Keratinocyte (primary cell): ENCODE data around the gene NRP1. TPM values are rescaled to one million over a fixed set of nuclear protein-coding genes. Genes with fewer than 3 reads are reported as not detected.
"Not testable (repeated sequence)": the region's sequence is repeated elsewhere in the genome, so short reads cannot be mapped to it uniquely, and the experiment has no call there.

Source experiments
- DNase-seq: peaks from one replicate; pipeline ENCODE4 v3.0.0-alpha.2; 2011; ENCODE audit warnings: low read depth, missing footprints, low spot score
- FAIRE-seq: peaks from 2 replicates; lab custom pipeline; 2011; peaks lifted over from hg19 to GRCh38; lab: Jason Lieb, UNC
- H2AFZ ChIP-seq: 2 replicates; pipeline ENCODE4 v1.6.0; 2012; ENCODE audit warnings: low read length, control low read depth, inconsistent platforms; ENCODE audit not compliant: control insufficient read depth
- H3K27ac ChIP-seq: 2 replicates; pipeline ENCODE4 v1.5.1; 2011; ENCODE audit warnings: low read length; ENCODE audit not compliant: control insufficient read depth, insufficient read depth
- H3K27me3 ChIP-seq: 3 replicates; pipeline ENCODE4 v1.6.0; 2011; ENCODE audit warnings: low read length; ENCODE audit not compliant: control insufficient read depth, insufficient read depth; ENCODE audit errors: extremely low read depth
- H3K36me3 ChIP-seq, 2 experiments: 2 replicates in 1 of 2; 3 replicates in 1 of 2; pipeline ENCODE4 v1.5.1; 2011; ENCODE audit warnings: low read length in 2 of 2, mild to moderate bottlenecking in 1 of 2; ENCODE audit not compliant: control insufficient read depth in 2 of 2, insufficient read depth in 2 of 2; ENCODE audit errors: extremely low read depth in 1 of 2
- H3K4me1 ChIP-seq: 3 replicates; pipeline ENCODE4 v1.5.1; 2011; ENCODE audit warnings: low read length; ENCODE audit not compliant: control insufficient read depth, insufficient read depth; ENCODE audit errors: extremely low read depth
- H3K4me2 ChIP-seq: 3 replicates; pipeline ENCODE4 v1.6.0; 2011; ENCODE audit warnings: low read depth, low read length; ENCODE audit not compliant: control insufficient read depth, insufficient read depth; ENCODE audit errors: extremely low read depth
- H3K4me3 ChIP-seq, 3 experiments: fragments of 200-600 bp in 1 of 3; sonication (generic) in 1 of 3; 2 replicates in 2 of 3; 3 replicates in 1 of 3; pipeline ENCODE4 v1.5.1; 2011 to 2016; ENCODE audit warnings: low read length in 3 of 3, mild to moderate bottlenecking in 3 of 3, control low read depth in 2 of 3, inconsistent platforms in 1 of 3, low read depth in 1 of 3, mixed read lengths in 1 of 3, mixed run types in 1 of 3, moderate library complexity in 1 of 3; ENCODE audit not compliant: control insufficient read depth in 2 of 3, insufficient read depth in 2 of 3; ENCODE audit errors: extremely low read depth in 1 of 3
- H3K79me2 ChIP-seq: 2 replicates; pipeline ENCODE4 v1.6.0; 2012; ENCODE audit warnings: low read length; ENCODE audit not compliant: control insufficient read depth, insufficient read depth
- H3K9ac ChIP-seq: 3 replicates; pipeline ENCODE4 v1.6.0; 2011; ENCODE audit warnings: low read length; ENCODE audit not compliant: control insufficient read depth, insufficient read depth; ENCODE audit errors: extremely low read depth
- H3K9me1 ChIP-seq: 3 replicates; pipeline ENCODE4 v1.6.0; 2011; ENCODE audit warnings: low read length; ENCODE audit not compliant: control insufficient read depth, insufficient read depth; ENCODE audit errors: extremely low read depth
- H3K9me3 ChIP-seq: 2 replicates; pipeline ENCODE4 v1.5.1; 2012; ENCODE audit warnings: low read depth, low read length; ENCODE audit not compliant: control insufficient read depth
- H4K20me1 ChIP-seq: 3 replicates; pipeline ENCODE4 v1.6.0; 2011; ENCODE audit warnings: low read length; ENCODE audit not compliant: control insufficient read depth, insufficient read depth; ENCODE audit errors: extremely low read depth
- CTCF ChIP-seq, 3 experiments: IDR thresholded peaks in 1 of 3; conservative IDR thresholded peaks in 1 of 3; optimal IDR thresholded peaks in 1 of 3; 2 replicates in 2 of 3; 3 replicates in 1 of 3; pipeline versions ENCODE3 to v1.5.1; 2011; ENCODE audit warnings: low read length in 3 of 3, mild to moderate bottlenecking in 3 of 3, moderate library complexity in 2 of 3, control low read depth in 1 of 3, inconsistent platforms in 1 of 3; ENCODE audit not compliant: insufficient read depth in 2 of 3; ENCODE audit errors: extremely low read depth in 1 of 3
- EZH2 ChIP-seq: IDR thresholded peaks from one replicate; pipeline ENCODE4 v1.6.1; 2012; ENCODE audit warnings: inconsistent platforms, mild to moderate bottlenecking, low read length, moderate library complexity
- dilution Hi-C: fragments of 300-500 bp; cut with MboI; formaldehyde crosslinking; loops from one replicate; pipeline ENCODE4 v1.7.0; 2020; ENCODE audit warnings: low sequenced_read_pairs; ENCODE audit not compliant: extremely low pct_ligation_motif_present
- polyA plus RNA-seq, 5 experiments: library from polyadenylated mRNA; depleted of rRNA in 3 of 5; stranded (reverse) in 3 of 5; stranded (forward) in 1 of 5; unstranded in 1 of 5; fragments of >200 nt; gene quantifications; 1 replicate in 1 of 5; 2 replicates in 3 of 5; 3 replicates in 1 of 5; pipeline versions ENCODE4 v1.2.1 to v1.2.3, GENCODE V29; 2011 to 2012; ENCODE audit warnings: missing spikeins in 2 of 5, low read depth in 1 of 5, low replicate concordance in 1 of 5

Gene NRP1
- polyA plus RNA-seq, 1 donor (not counting 4 experiments of a cell fraction or from before 2014, with no cell fraction given) = 36.2 TPM

- H3K36me3 ChIP-seq = peaks cover 0 to 4% of the 10 kb centered on the region in 2 experiments
Measured at GRCh38 chr10:33301097-33301789, 33.2 kb downstream of the NRP1 start.

GRCh38 chr10:33300544-33300943 is 33.9 kb downstream of the NRP1 start:
- H3K4me3 ChIP-seq, H3K36me3 ChIP-seq, H3K27me3 ChIP-seq, H3K9me3 ChIP-seq, H3K4me2 ChIP-seq, H3K27ac ChIP-seq, H4K20me1 ChIP-seq, DNase-seq, H3K4me1 ChIP-seq, dilution Hi-C loops, H3K9ac ChIP-seq, FAIRE-seq, H3K9me1 ChIP-seq, H2AFZ ChIP-seq: not testable (repeated sequence)
- peaks cover 52% of the 10 kb centered on the region for H3K79me2 ChIP-seq

More at GRCh38 chr10:33301097-33301789, 33.2 kb downstream of the NRP1 start:
- Histone ChIP-seq H3K4me2 (no peak overlapping the region), H4K20me1 (no peaks in the 10 kb centered on the region), H3K9ac (no peak overlapping the region), H3K27ac (no peak overlapping the region), H3K4me3 (no peak overlapping the region), H3K4me1 (no peaks in the 10 kb centered on the region), H2AFZ (no peak overlapping the region), H3K9me1 (peaks cover 3% of the 10 kb centered on the region), H3K79me2 (peaks cover 52% of the 10 kb centered on the region), H3K9me3 (no peaks in the 10 kb centered on the region), H3K27me3 (no peaks in the 10 kb centered on the region)
- no peak for TF ChIP-seq EZH2
- TF ChIP-seq CTCF (optimal IDR thresholded peaks at IDR 0.05 in 1 of 3, IDR thresholded peaks at IDR 0.05 in 1 of 3, conservative IDR thresholded peaks at IDR 0.05 in 1 of 3; ENCODE audit: extremely low read depth in 1 of 3, insufficient read depth in 2 of 3, low read length in 3 of 3) = no peak
- no peak for DNase-seq
- FAIRE-seq = no peak
- dilution Hi-C loops = no loop called here

- no peak overlapping the region for H3K9ac ChIP-seq
- no peaks in the 10 kb centered on the region for H3K9me3 ChIP-seq
- peaks cover 2 to 4% of the 10 kb centered on the region in 2 experiments for H3K36me3 ChIP-seq
- H4K20me1 ChIP-seq = no peaks in the 10 kb centered on the region
- no peak for DNase-seq
- no peak overlapping the region for H3K4me3 ChIP-seq
- H3K9me1 ChIP-seq = no peaks in the 10 kb centered on the region
- no peak overlapping the region for H2AFZ ChIP-seq
- no peak for FAIRE-seq
- dilution Hi-C loops = no loop called here
- H3K27ac ChIP-seq = no peak overlapping the region
- no peak overlapping the region for H3K4me2 ChIP-seq
- H3K4me1 ChIP-seq = no peaks in the 10 kb centered on the region
- no peak for TF ChIP-seq EZH2
- TF ChIP-seq CTCF (optimal IDR thresholded peaks at IDR 0.05 in 1 of 3, IDR thresholded peaks at IDR 0.05 in 1 of 3, conservative IDR thresholded peaks at IDR 0.05 in 1 of 3; ENCODE audit: extremely low read depth in 1 of 3, insufficient read depth in 2 of 3, low read length in 3 of 3) = no peak
- H3K27me3 ChIP-seq = no peaks in the 10 kb centered on the region
- peaks cover 49% of the 10 kb centered on the region for H3K79me2 ChIP-seq
Measured at GRCh38 chr10:33298893-33299292, 35.6 kb downstream of the NRP1 start.
